GM19452 (cell line): ENCODE data around the gene XYLT1.
"Not testable (repeated sequence)": the region's sequence is repeated elsewhere in the genome, so short reads cannot be mapped to it uniquely, and the experiment has no call there.

Experiments used
- ATAC-seq: cut with Tn5 transposase; IDR thresholded peaks from one replicate; pipeline ENCODE4 v1.9.1; 2021; ENCODE audit not compliant: unreplicated experiment

Gene XYLT1

DNA sequence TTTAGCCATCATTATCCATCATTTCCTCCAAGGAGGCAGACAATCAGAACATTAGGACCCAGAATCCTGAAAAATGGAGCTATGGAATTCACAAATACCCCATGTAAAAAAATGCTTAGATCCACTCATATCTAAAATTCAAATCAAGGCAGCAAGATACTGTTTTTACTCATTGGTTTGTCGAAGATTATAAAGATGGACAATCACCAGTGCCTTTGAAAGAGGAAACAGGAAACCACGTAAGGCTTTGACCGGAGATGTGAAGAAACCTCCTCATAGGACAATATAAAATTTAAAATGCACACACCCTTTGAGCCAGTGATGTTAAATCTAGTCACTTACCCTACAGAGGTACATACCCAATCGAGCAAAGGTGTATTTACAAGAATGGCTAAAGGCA is 130.0 kb downstream of the XYLT1 start:
- no peak for ATAC-seq

DNA sequence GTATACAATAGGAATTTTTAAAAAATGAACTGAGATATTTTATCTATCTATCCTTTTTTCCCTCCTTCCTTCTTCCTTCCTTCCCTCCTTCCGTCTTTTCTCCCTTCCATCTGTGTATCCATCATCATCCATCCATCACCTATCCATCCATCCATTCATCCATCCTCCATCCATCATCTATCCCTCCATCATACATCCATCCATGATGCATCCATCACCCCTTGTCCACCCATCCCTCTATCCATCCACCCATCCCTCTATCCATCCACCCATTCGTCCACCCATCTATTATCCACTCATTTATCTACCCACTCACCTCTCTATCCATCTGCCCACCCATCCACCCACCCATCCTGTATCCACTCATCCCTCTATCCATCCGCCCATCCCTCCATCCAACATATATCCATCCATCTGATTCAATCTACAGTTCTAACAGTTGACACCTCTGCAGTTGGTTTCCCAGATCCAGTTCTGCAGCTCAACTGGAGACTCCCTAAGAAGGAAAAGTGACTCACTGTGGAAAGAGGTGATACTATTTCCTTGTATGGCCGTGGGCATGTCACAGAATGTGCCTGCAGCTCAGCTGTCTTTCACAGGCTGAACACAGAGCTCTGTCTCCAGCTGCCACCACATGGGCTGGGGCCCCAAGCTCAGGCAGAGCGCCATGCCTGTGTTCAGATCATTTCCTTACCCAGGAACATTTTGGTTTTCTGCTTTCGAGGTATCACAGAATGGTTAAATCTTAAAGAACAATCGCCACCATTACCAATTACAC is 130.8 kb downstream of the XYLT1 start:
- no peak for ATAC-seq

DNA sequence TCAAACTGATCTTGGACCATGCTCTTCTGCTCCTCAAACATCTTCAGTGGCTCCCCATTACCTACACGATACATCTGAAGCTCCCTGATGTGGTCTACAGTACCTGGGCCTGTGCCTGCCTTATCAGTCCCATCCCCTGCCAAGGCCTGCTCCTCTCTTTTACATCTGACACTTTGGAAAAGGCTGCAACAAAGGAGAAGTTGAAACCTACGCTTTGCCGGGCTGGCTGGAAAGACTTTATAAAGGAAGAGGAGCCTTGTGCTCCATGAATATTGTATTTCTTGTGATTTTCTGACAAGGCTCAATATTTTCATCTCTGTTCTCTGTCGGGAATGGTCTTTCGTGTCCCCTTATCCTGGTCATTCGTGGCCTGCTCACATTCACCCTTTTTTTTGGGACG is 132.5 kb downstream of the XYLT1 start:
- no peak for ATAC-seq

DNA sequence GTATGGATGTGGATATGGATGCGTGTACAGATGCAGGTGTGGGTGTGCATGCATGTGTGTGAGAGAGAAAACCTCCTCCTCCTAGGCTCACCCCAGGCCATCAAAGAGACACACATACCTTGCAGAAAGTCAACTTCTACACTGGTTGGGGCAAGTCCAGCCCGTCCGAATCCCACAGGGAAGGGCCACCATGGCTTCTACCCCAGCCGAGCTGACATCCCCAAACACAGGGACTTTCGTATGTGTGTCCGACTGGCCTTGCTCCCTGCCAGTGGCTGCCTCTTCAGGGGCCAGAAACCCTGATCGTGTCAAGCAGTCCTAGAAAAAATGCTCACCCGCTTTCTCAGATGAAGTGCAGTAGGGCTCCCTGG is 134.2 kb downstream of the XYLT1 start:
- ATAC-seq: no peak

DNA sequence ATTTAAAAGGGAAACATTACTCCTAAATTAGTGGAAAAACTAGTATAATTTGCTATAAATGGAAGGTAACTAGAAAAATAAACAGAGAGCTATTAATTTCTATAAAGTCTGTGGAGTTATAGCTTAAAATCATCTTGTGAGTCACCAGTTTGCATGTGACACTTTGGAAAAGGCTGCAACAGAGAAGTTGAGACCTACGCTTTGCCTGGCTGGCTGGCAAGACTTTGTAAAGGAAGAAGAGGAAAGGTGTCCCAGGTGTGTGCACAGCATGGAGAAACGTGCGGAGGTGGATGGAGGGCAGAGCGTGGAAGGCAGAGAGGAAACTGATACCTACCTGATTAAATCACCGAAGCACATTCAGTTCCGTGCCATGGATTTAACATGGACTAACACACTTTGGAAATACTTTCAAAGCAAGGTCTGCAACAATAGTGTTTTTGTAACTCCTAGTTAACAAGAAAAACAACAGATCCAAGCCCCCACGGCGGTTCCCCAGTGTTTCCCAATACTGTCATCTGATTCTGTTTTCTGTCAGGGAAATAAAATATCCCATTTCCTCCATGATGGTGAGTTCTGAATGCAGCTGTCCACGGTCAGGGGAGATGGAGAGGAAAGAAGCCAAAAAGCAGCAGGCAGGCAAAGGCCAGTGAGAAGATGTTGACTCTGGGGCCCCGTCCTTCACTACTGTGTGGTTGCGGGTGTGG is 134.8 kb downstream of the XYLT1 start:
- ATAC-seq: no peak

DNA sequence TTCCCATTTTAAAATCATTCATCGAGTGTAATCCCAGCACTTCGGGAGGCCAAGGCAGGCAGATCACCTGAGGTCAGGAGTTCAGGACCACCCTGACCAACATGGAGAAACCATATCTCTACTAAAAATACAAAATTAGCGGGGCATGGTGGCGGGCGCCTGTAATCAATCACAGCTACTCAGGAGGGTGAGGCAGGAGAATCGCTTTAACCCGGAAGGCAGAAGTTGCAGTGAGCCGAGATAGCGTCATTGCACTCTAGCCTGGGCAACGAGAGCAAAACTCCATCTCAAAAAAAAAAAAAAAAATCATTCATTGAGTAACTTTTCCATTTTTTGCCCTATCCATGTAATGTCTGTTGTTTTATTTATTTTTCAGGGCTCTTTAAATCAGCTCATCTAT is 135.4 kb downstream of the XYLT1 start:
- ATAC-seq: not testable (repeated sequence)

DNA sequence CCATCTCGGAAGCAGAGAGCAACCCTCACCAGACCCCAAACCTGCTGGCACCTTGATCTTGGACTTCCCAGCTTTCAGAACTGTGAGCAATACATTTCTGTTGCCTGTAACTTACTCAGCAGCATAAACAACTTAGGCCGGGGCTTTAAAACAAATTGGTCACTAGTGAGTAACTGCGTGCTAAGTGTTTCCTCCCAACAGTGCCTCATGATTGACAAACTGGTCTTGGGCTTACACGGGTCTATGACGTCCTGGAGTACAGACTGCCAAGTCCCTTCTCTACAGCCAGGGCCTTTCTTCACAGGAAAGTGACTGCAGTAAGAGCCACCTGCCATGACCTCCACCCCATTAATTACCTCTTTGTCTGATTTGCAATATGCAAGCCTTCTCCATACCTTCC is 136.7 kb downstream of the XYLT1 start:
- no peak for ATAC-seq

DNA sequence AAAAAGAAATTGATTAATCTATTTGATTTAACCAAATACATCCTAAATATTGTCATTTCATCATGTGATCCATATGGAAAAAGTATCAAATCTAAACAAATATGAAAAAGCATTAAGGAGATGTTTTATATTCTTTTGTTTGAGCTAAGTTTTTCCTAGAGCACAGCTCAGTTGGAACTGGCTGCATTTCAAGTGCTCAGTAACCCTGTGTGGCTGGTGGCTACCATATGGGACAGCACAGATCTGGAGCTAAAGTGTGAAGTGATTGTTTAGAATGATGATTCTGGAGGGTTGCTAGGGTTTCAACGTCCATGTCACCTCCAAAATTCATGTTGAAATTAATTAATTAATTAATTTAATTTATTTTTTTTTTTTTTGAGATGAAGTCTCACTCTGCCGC is 137.5 kb downstream of the XYLT1 start:
- no peak for ATAC-seq

DNA sequence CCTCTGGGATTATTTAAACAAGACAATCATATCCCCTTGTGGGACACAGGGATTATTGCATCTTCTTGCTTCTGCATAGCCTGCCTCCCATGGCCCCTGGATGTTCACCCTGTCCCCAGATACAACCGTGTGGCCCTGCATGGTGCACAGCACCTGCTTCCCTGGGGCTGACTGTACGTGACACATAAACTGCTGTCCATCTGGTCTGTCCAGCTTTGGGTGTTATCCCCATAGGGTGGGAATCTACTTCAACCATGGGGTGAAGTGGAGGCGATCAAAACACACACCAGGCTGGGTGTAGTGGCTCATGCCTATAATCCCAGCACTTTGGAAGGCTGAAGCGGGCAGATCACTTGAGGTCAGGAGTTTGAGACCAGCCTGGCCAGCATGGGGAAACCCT is 138.8 kb downstream of the XYLT1 start:
- no peak for ATAC-seq

DNA sequence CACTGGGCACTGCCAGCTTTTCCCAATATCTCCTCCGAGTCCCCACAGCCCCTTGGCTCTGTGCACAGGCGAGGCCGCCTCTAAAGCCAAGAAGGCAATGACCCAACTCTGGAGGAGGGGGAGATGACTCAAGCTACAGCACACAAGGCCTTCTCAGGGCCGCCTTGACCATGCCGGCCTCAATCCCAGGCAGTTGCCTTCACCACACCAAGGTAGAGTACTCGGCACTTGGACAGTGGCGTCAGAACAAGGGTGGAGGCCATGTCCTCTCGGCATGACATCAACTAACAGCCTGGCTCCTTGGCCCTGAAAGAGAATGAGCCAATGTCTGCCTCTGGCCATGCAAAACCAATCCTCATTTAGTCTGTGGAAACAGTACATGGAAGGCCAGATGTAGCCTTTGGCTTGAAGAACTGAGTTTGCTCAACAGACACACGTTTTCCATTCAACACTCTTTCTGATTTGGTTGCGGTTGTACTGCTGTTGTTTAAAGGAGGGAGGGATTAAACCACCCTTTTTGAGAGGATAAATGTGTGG is 139.6 kb downstream of the XYLT1 start:
- no peak for ATAC-seq

DNA sequence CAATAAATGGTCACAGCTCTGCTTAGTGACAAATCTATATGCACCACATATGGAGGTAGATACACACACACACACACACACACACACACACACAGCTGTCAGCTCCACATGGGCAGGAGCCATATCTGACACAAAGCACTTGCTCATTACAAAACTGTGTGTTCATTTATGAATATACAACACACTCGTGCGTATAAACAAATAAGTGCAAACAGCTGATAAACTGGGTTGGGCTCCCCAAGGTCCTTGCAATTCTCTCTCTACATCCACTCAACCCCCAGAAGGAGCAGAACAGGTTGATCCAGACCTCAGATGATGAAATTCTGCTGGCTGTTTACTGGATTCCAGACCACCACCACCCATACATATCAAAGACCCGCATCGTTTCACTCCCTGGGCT is 140.7 kb downstream of the XYLT1 start:
- ATAC-seq: no peak

DNA sequence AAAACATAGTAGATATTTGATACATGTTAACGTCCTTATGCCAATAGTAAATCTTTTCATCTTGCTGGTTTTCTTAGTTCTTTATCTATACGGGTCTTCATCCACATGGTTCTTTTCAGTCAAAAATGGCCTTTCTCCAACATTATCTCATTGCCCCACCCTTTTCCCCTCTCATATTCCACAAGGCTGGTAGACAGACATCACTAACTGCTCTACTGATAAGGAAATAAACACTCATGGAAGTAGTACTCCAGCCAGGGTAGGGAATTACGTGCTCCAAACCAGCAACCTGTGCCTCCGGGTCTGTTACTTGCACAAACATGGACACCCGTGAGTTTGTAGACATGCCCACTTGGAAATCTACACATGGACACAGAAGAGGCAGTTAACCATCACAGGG is 141.4 kb downstream of the XYLT1 start:
- no peak for ATAC-seq

DNA sequence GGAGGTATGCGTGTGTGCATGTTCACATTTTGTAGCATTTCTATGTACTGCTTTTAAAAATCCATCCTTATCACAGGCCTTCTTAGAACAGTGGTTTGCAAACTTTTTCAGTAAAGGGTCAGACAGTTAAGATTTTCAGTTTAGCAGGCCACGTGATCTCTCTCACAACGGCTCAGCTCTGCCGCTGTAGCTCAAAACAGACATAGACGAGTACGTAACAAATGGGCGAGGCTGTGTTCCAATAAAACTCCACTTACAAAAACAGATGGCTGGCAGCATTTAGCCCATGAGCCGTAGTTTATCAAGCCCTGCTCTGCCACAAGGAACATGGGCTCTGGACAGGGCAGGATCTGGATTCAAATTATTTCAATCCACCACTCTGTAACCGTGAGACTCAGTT is 141.8 kb downstream of the XYLT1 start:
- no peak for ATAC-seq

DNA sequence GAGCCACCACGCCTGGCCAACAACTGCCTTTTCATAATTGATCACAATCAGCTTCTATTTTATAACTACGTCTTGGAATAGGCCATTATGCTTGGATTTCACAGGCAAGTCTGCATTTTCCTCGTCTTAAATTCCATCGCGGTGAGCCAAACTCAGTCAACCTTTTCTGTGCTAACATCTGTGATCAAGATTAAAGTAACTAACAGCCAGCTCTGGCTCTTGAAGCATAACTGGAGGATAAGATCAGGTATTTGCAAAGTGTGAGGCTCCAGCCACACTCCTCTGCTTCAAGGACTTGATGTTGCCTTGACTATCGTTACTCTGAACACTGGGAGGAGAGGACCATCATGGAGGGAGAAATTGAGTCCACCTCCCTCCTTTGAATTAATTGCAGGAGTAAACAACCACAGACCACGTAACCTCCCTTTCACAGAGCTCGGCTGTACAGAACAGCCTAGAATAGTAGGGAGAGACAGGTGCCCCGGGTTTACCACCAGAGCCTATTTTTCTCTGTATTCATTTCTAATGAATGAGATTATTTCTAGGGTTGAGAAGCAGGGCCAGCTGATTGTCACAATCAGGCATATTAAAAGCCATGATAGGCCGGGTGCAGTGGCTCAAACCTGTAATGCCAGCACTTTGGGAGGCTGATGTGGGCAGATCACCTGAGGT is 143.0 kb downstream of the XYLT1 start:
- ATAC-seq: no peak

DNA sequence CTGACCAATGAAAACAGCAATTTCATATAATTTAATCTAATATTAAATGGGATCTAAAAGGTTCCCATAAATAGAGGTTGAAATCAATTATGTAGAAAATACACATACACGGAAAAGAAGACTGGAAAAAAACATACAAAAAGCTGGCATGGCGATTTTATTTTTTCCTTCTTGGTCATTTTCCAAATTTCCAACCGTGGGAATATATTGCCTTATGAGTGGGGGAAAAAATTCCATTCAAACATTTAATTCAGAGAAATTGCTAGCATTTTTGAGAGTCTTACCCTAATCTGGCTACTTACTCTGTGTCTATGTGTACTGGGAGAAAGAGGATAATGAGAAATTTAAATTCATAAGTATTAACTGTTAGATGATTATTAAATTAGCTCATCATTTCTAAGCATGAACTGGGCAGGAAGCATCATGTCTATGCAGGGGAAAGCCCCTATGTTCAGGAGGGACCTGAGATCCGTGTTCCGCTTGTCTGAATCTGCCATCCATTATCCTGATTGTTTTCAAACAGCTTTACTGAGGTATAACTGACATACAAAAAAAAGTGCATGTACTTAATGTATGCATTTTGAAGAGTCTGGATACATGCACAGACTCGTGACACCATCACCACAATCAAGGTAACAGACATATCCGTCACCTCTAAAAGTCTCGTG is 145.2 kb downstream of the XYLT1 start:
- no peak for ATAC-seq

DNA sequence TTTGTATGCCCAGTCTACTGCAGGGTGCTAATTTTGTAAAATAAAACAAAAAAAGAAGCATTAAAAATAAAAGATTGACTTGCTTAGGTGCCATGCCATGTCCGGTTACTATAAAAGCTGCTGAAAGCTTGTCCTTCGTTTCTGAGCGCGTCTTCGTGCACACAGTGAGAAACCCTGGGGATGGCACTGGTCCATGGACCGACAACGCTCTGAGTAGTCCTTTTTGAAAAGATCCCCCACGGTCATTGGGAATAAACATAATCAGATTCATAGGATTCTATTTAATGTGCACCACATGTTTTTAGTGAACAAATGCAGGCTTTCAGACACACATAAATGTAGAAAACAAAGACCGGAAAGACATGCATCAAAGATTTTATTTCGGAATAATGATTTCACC is 146.3 kb downstream of the XYLT1 start:
- no peak for ATAC-seq

DNA sequence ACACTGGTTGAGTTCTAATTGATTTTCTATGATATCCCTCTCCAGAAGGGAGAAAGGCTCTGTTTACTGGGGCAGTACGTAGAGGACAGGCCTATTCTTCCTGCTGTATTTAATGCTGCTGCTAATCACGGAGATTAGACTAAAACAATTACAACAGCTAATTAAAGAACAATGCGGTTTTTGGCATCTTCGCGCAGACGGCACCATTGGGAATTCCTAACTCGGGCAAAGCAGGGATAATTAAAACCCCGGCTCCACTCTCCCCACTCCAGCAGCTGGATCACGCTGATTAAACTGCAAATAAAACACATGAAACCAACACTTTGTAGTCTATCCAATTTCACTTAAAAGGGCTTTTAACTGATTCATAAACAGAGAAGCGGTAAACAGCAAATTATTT is 147.6 kb downstream of the XYLT1 start:
- no peak for ATAC-seq

DNA sequence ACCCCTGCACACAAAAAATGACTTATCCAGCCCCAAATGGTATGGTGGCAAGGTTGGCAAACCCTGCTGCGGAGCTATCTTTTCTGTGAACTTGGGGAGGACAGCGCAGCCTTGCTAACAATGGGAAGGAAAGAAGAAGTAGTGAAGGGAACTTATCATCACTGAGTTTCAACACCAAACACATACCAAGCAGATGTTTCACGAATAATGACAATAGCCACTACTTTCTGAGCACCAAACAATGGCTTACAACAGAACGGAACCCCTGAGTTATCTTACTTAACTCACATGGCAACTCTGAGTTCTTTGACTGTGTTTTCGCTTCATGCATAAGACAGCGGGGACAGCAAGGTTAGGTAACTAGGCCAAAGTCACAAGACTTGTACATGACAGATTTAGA is 148.9 kb downstream of the XYLT1 start:
- ATAC-seq: no peak

DNA sequence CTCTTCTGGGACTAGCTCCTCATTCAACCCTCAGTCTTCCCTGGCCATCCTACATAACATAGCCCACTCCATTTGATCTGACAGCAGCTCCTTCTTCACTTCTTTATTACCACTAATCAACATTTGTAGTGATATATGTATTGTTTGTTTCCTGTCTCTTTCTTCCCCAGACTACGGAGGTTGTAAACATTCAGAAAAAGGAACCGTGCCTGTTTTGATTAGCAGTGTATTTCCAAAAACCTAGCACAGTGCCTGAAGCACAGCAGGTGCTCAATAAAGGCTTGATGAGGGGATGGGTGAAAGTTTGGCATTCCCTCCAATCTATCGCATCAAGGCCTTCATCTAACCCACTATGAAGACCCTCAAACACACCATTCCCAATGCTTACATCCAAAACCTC is 150.8 kb downstream of the XYLT1 start:
- ATAC-seq: no peak

DNA sequence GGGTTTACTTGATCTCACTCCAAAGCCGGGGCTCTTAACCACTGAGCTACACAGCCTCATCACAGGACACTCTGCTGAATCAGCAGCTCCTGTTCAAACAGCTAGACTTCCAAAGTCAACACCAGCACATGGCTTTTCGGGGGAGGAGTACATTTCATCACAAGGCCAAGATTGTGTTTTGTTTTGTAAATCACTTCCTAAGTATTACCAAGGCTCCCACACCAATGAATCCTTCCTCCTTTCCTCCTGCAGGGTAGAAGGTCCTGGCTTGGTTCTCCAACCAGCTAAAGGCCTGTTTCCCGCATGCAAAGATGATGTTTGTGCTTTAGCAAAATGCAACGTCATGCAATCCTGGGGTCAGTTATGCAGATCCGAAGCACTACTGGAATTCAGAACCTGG is 152.5 kb downstream of the XYLT1 start:
- no peak for ATAC-seq

DNA sequence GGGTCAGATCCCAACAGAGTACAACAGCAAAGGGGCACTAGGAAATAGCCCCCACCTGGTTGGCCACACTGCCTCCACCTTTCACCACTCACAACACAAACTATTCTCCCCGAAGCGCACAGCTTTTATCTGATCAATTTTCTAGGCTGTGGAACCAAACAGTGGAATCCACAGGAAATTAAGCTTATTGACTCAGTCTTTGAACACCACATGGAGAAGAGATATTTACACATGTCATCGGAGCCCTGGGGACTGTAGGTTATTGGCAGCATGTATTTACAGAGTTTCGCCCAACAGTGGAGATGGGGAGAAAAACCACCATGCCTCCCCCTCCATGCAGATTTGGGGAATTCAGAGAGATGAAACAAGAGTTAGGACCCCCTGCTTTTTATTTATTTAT is 154.8 kb downstream of the XYLT1 start:
- no peak for ATAC-seq
